Prostate gland (tissue), 2 donors: ENCODE results near the gene MLLT10.

Source experiments
- CTCF ChIP-seq, 4 experiments: fragments of 200-600 bp in 2 of 4; fragments of 450-650 bp in 2 of 4; sonication (generic) in 2 of 4; IDR thresholded peaks; 1 replicate in 3 of 4; 2 replicates in 1 of 4; pipeline ENCODE4 v1.5.1; 2016 to 2019; ENCODE audit warnings: antibody characterized with exemption in 4 of 4, mild to moderate bottlenecking in 2 of 4, moderate library complexity in 2 of 4
- POLR2A ChIP-seq: fragments of 450-650 bp; IDR thresholded peaks from one replicate; pipeline ENCODE4 v1.6.1; 2016; ENCODE audit warnings: antibody characterized with exemption, mild to moderate bottlenecking

GRCh38 chr10:21722209-21722608 lies 188.2 kb downstream of the MLLT10 start:
- TF ChIP-seq CTCF (IDR thresholded peaks at IDR 0.05) (no peak), POLR2A (no peak)
